GM10266 (cell line): Measurements from ENCODE around the gene GCC1.

Experiments used
- DNase-seq: peaks from one replicate; pipeline ENCODE4 v3.0.0; 2012; ENCODE audit errors: extremely low spot score
- CTCF ChIP-seq: IDR thresholded peaks from 2 replicates; pipeline ENCODE4 v1.5.1; 2012; ENCODE audit warnings: mild to moderate bottlenecking, low read depth; ENCODE audit not compliant: control insufficient read depth, insufficient read depth; ENCODE audit errors: missing control alignments

Gene GCC1

DNA sequence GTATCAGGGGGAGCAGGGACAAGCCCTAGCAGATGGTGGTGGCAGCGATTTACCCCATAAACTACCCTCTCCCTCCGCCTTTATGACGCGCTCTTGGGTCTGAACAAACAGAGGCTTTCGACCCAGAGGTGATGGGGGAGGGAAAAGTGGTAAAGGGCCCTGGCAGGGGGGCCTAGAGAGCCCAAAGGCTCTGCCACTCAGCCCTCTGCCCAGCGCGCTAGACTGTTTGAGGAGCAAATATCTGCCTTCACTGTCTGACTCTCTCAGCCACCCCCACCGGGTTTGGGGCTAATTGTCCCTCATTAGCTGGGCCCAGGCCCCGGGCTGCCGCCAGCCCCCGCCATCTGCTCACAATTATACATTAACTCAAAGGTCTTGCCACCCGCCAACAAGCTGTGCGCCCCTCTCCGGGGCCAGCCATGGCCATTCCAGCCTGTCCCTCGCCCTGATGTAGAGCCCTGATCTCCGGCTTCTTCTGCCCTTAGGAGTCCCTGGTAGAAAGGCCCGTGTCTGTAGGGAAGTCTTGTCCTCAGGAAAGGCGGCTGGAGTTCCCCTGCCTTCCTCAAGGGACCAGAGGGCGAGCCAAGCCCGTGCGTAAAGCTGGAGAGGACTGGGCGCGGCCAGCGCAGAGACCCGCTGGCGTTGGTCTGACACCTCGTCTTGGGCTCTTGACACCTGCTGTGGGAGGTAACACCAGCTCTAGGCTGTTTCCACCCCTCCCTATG is 34.4 kb upstream of the GCC1 start:
- no peak for DNase-seq
- TF ChIP-seq CTCF: no peak

DNA sequence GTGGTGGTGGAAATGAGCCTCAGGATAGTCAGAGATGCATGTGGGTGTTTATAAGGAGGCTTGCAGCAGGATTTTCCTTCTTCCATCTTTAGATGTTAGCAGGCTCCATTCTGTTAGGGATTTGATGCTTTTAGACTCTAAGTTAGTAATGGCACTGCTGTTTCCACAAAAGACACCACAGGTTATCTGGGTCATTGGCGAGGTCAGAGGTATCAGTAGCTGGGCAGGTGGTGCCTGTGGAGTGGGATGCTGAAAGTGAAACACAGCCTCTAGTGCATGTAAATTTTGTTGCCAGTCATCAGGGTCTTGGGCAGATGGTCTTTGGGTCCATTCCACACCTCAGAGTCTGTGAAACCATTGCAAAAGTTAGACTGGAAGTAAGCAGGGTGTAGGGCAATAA is 33.4 kb upstream of the GCC1 start:
- DNase-seq: no peak
- TF ChIP-seq CTCF: no peak

DNA sequence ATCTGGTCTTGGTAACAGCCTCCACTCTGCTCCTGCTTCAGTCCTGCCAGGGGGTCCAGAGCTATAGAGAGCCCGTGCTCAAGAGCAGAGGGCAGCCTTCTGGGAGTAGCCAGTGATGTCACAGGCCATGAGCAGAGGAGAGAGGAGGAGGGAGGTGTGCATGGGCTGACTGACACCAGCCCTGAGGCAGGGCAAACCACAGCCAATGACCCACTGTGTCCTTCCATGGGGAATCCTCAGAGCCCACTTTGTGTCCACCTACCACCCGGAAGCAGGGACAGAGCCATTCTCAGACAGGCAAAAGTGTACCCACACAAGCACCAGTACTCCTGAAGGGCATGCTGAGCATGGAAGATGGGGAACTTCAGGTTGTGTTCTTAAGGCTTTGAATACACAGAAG is 32.6 kb upstream of the GCC1 start, which contains the start of gene PAX4:
PAX4 (minus strand) TSS at position 101 of the 400 bp plus-strand sequence. CDS start 2,214 bp downstream, outside the sequence.
- TF ChIP-seq CTCF: no peak
- DNase-seq: no peak

DNA sequence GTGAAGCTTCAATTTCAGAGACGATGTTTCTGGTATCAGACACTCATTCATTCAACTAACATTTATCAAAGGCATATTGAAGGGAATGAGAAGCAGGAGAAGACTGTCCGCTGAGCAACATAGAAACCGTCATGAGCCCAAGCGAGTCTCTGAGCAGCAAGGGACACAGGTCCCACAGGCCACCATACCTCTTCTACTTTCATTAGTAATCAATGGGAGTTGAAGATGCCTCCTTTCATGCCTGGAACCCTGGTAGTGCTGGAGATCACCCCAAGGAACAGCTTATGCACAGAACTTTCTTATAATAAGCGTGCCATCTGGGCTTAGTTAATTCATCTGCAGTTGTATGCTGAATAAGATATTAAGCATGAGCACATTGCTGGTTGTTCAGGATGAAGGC is 31.3 kb upstream of the GCC1 start:
- DNase-seq: no peak
- no peak for TF ChIP-seq CTCF

DNA sequence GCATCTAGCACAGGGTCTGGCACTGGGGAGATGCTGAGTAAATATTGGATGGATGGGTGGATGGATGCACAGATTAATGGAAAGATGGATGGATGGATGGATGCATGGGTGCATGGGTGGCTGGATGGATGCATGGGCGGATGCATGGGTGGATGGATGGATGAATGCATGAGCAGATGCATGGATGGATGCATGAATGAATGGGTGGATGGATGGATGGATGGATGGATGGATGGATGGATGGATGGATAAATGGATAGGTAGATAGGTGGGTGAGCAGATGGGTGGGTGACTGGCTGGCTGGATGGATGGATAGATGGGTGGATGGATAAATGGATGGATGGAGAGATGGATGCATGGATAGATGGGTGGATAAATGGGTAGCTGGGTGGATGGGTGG is 26.9 kb upstream of the GCC1 start:
- DNase-seq: no peak
- no peak for TF ChIP-seq CTCF

- TF ChIP-seq CTCF: no peak
- no peak for DNase-seq
Observed at GRCh38 chr7:127609297-127609696, 23.9 kb upstream of the GCC1 start.

- DNase-seq: no peak
- TF ChIP-seq CTCF: no peak
Observed at GRCh38 chr7:127608446-127608845, 23.1 kb upstream of the GCC1 start.
